OCI-LY1 (cell line): Measurements from ENCODE around the gene HS3ST1.

ENCODE experiments used
- H2AFZ ChIP-seq: fragments of 200-600 bp; sonication (generic), shearing (Covaris generic); 2 replicates; pipeline ENCODE4 v1.6.0; 2014; ENCODE audit warnings: antibody characterized with exemption, mild to moderate bottlenecking, low read length
- H3F3A ChIP-seq: fragments of 200-600 bp; sonication (generic), shearing (Covaris generic); 2 replicates; pipeline ENCODE4 v1.6.0; 2014; ENCODE audit warnings: mild to moderate bottlenecking, antibody characterized with exemption, low read length, moderate library complexity; ENCODE audit not compliant: insufficient read depth
- H3K27ac ChIP-seq: fragments of 200-600 bp; sonication (generic); 2 replicates; pipeline ENCODE4 v1.5.1; 2014; ENCODE audit warnings: low read length, mixed run types, mild to moderate bottlenecking, low read depth; ENCODE audit not compliant: poor library complexity, severe bottlenecking
- H3K27me3 ChIP-seq: fragments of 200-600 bp; sonication (generic); 2 replicates; pipeline ENCODE4 v1.6.0; 2014; ENCODE audit warnings: antibody characterized with exemption, mild to moderate bottlenecking, low read length, moderate library complexity; ENCODE audit not compliant: insufficient read depth
- H3K36me3 ChIP-seq: fragments of 200-600 bp; sonication (generic); 2 replicates; pipeline ENCODE4 v1.6.1; 2014; ENCODE audit warnings: mild to moderate bottlenecking, antibody characterized with exemption, low read length, moderate library complexity, mixed read lengths; ENCODE audit not compliant: insufficient read depth
- H3K4me1 ChIP-seq: fragments of 200-600 bp; sonication (generic); 2 replicates; pipeline ENCODE4 v1.5.1; 2014; ENCODE audit warnings: mild to moderate bottlenecking, low read length, moderate library complexity; ENCODE audit not compliant: insufficient read depth, severe bottlenecking
- H3K4me2 ChIP-seq: fragments of 200-600 bp; sonication (generic), shearing (Covaris generic); 2 replicates; pipeline ENCODE4 v1.6.1; 2014; ENCODE audit warnings: low read length
- H3K4me3 ChIP-seq: fragments of 200-600 bp; sonication (generic); 2 replicates; pipeline ENCODE4 v1.5.1; 2014; ENCODE audit warnings: low read length, low read depth, mild to moderate bottlenecking, mixed read lengths; ENCODE audit not compliant: poor library complexity, severe bottlenecking
- H3K79me2 ChIP-seq: fragments of 200-600 bp; shearing (Covaris generic); 2 replicates; pipeline ENCODE4 v1.6.1; 2016; ENCODE audit warnings: mixed run types, low read length, mixed read lengths; ENCODE audit not compliant: insufficient read depth
- H3K9ac ChIP-seq: fragments of 200-600 bp; sonication (generic), shearing (Covaris generic); 2 replicates; pipeline ENCODE4 v1.6.1; 2014; ENCODE audit warnings: mild to moderate bottlenecking, low read length, mixed read lengths
- H3K9me2 ChIP-seq: fragments of 200-600 bp; sonication (generic), shearing (Covaris generic); 2 replicates; pipeline ENCODE4 v1.6.1; 2014; ENCODE audit warnings: low read depth, mild to moderate bottlenecking, low read length, mixed read lengths
- H3K9me3 ChIP-seq: fragments of 200-600 bp; shearing (Covaris generic); 2 replicates; pipeline ENCODE4 v1.6.1; 2014; ENCODE audit warnings: low read length, mixed read lengths
- H4K20me1 ChIP-seq: fragments of 200-600 bp; sonication (generic), shearing (Covaris generic); 2 replicates; pipeline ENCODE4 v1.6.0; 2016; ENCODE audit warnings: mild to moderate bottlenecking, low read length; ENCODE audit not compliant: insufficient read depth
- CTCF ChIP-seq: fragments of 200-600 bp; sonication (generic), shearing (Covaris generic); IDR thresholded peaks from 2 replicates; pipeline ENCODE4 v1.5.1; 2017; ENCODE audit warnings: mild to moderate bottlenecking, antibody characterized with exemption, low read length, moderate library complexity, mixed read lengths
- EZH2 ChIP-seq: fragments of 200-600 bp; sonication (generic), shearing (Covaris generic); IDR thresholded peaks from 2 replicates; pipeline ENCODE4 v1.8.0; 2017; ENCODE audit warnings: borderline replicate concordance, mixed run types, mild to moderate bottlenecking, antibody characterized with exemption, low read length, moderate library complexity, mixed read lengths

HS3ST1 gene

GRCh38 chr4:11348449-11349088 is 80.1 kb downstream of the HS3ST1 start:
- Histone ChIP-seq H3K79me2 (no peaks in the 10 kb centered on the region), H3K4me1 (no peaks in the 10 kb centered on the region), H3K9me3 (no peaks in the 10 kb centered on the region), H2AFZ (no peak overlapping the region), H3K9ac (no peak overlapping the region), H3K9me2 (no peaks in the 10 kb centered on the region), H3K27ac (no peak overlapping the region), H3K36me3 (no peaks in the 10 kb centered on the region), H3F3A (no peaks in the 10 kb centered on the region), H3K27me3 (no peaks in the 10 kb centered on the region), H3K4me2 (no peak overlapping the region), H4K20me1 (no peaks in the 10 kb centered on the region), H3K4me3 (no peak overlapping the region)
- TF ChIP-seq EZH2 = no peak

- TF ChIP-seq EZH2 = no peak
- TF ChIP-seq CTCF = no peak
- no peaks in the 10 kb centered on the region for H3K9me3 ChIP-seq
Observed at GRCh38 chr4:11344916-11345315, 83.8 kb downstream of the HS3ST1 start.

GRCh38 chr4:11343536-11343935 is 85.2 kb downstream of the HS3ST1 start:
- Histone ChIP-seq H3F3A (no peaks in the 10 kb centered on the region), H3K4me1 (no peaks in the 10 kb centered on the region), H2AFZ (no peak overlapping the region), H3K36me3 (no peaks in the 10 kb centered on the region), H3K9ac (no peak overlapping the region), H3K4me2 (no peak overlapping the region), H3K27me3 (no peaks in the 10 kb centered on the region), H3K4me3 (no peak overlapping the region), H3K9me2 (no peaks in the 10 kb centered on the region), H3K27ac (no peak overlapping the region), H3K9me3 (no peaks in the 10 kb centered on the region), H4K20me1 (no peaks in the 10 kb centered on the region), H3K79me2 (no peaks in the 10 kb centered on the region)
- no peak for TF ChIP-seq EZH2
- TF ChIP-seq CTCF = no peak

More at GRCh38 chr4:11344916-11345315, 83.8 kb downstream of the HS3ST1 start:
- Histone ChIP-seq H3K4me3 (no peak overlapping the region), H3K27me3 (no peaks in the 10 kb centered on the region), H4K20me1 (no peaks in the 10 kb centered on the region), H3K4me2 (no peak overlapping the region), H3K36me3 (no peaks in the 10 kb centered on the region), H3K79me2 (no peaks in the 10 kb centered on the region), H3K9me2 (no peaks in the 10 kb centered on the region), H3F3A (no peaks in the 10 kb centered on the region), H3K9ac (no peak overlapping the region), H3K27ac (no peak overlapping the region), H3K4me1 (no peaks in the 10 kb centered on the region), H2AFZ (no peak overlapping the region)
